NCI-H2227 (cell line): ENCODE results near the gene TULP1.

Experiments used
- DNase-seq: peaks from one replicate; lab custom pipeline; 2025; ENCODE audit not compliant: unreplicated experiment; lab: John Stamatoyannopoulos, UW

TULP1 gene

DNA sequence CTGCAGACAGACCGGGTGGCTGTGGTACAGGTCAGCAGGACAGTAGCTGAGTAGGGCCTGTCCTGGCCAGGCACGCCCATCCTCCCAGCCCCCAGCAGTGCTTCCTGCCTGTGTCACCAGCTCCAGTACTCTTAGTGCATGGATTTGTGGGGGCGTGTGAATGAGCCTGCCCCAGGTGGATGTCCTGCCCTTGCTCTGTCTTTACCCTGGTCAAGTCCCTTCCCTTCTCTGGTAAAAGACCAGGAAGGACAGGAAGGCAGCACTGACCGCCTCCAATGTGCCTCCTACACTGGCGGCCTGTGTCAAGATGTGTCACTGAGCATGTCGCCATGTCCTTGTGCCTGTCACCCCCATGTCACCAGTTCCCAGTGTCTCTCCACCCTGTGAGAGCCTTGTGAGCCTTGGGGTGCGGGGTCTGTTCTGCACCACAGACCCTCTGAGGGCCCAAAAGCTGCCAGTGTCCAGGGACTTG is 27.7 kb downstream of the TULP1 start:
- DNase-seq, result no peak

DNA sequence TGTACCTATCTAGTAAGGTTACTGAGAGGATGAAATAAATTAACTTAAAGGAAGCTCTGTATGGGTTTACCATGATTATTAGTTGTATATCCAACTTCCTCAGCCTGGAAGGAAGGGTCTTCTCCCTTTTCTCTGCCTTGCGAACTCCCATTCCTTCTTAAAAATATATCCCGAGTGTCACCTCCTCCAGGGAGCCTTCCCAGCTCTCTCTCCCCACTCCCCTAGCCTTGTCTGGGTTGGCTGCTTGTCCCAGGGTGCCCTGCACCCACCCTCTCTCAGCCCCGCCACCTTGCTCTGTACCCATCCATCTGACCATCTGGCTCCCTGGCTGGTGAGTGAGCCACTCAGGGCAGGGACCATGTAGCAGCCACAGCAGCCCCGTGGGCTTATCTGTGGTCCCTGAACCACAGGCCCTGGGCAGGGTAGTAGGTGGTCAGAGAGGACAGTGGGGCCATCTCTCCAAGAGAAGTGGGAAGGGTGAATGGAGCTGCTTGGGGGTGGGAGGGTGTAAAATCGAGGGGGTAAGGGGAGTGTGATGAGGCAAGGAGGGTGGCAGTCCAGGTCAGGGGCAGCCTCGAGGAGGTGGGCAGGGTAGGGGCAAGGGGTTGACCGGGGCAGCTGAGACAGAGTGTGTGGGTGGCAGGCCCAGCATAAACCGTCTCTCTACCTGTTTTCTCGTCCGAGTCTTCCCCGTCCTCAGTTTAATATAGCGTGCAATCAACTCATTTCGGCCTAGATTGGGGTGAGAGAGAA is 28.6 kb downstream of the TULP1 start:
- DNase-seq, result no peak

DNA sequence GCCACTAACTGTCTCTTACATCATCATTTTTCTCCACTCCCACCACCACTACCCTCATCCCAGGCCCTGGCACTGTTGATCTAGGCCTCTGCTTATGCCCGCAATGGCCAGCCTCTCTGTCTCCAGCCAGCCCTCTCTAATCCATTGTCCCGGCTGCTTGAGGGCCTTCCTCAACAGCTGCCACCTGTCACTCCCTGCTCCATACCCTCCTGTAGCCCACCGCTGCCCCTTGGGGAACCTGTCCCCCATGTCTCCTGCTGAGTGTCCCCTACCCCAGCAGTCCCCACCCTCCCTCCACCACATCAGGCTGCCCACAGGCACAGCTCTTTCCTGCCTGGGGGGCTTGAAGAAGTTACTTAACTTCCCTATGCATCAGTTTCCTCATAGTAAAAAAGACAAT is 29.2 kb downstream of the TULP1 start:
- DNase-seq, result no peak

DNA sequence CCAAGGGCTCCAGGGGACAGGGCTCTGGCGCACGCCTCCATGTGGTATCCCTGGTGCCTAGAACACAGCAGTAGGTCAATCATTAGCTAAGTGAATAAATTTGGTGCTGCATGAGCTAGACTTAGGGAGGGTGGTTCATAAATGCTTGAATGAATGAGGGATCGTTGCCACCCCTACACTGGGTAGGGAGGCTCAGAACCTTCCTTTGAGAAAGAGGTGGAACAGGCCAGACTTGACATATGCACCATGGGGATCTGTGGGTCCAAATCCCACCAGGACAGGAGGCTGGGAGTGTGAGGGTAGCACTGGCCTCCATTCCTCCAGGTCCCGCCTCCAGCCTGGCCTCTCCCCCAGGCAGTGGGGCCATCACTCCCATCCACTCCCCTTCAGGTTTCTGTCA is 29.6 kb downstream of the TULP1 start:
- no peak for DNase-seq

DNA sequence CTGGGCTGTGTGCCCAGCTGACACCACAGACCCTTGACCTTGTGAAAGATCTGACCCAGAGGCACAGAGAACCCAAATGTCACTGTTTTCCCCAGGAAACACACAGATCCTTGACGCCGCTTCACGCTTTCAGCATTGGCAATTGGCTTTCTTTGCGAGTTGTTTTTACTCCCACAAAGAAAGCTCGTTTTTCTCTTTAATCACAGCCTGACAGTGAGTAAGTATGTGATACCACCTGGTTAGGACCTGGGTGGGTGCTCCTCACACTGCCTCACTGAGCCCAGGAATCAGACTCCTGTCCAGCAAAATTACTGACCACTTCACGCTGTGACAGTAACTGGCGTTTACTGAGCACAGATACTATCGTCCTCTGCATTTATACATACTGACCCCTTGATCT is 31.5 kb downstream of the TULP1 start:
- DNase-seq, result no peak

DNA sequence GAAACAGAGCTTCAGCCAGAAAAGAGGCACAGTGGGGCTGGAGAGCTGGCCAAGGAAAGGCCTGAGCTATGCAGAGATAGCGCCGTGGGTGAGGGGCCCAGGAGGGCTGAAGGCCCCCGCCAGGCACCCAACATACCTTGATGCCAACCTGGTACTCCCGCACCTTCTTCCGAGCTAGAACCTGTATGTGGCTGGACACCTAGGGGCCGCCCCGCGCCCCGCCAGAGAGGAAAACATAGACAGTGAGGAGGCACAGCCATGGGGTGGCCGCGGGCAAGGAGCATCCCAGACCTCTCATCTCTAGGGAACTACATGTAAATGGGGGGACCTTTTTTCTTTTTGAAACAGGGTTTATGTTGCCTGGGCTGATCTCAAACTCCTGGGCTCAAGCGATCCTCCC is 32.5 kb downstream of the TULP1 start:
- no peak for DNase-seq

DNA sequence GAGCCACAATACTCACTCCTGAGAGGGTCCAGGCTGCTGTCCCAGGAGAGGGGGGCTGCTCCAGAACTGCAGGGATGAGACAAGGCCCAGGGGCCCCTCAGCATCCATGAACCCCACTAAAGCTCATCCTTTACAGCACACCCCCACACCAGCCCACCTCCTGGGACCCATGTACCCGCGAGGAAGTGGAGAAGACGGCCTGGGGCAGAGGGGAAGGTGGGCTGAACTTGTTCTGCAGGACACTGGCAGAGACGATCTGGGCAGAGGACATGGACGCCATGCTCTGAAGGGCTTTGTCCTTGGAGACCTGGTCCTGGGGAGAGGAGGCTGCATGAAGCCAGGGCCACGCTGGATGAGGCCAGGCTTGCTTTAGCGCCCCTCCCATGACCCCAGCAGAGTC is 34.4 kb downstream of the TULP1 start:
- DNase-seq, result no peak

DNA sequence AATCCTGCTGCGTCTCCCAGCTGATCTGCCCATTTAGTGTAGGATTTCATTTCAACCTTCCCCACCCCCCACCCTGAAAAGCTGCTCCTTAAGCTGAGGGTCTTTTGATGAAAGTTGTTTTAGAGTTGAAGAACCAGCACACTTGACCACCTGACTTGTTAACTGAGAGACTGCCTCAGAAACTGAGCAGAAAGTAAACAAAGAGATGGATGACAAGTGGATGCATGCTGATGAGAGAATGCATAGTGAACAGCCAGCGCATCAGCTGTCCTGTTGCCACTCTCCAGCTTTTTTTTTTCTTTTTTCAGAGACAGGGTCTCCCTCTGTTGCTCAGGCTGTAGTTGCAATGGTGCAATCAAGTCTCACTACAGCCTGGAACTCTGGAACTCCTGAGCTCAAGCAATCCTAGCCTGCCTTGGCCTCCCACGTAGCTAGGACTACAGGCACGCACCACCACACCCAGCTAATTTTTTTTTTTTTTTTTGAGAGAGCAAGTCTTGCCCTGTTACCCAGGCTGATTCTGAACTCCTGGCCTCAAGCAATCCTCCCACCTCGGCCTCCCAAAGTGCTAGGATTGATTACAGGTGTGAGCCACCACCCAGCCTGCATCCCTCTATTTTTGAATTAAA is 35.0 kb downstream of the TULP1 start:
- DNase-seq, result no peak

DNA sequence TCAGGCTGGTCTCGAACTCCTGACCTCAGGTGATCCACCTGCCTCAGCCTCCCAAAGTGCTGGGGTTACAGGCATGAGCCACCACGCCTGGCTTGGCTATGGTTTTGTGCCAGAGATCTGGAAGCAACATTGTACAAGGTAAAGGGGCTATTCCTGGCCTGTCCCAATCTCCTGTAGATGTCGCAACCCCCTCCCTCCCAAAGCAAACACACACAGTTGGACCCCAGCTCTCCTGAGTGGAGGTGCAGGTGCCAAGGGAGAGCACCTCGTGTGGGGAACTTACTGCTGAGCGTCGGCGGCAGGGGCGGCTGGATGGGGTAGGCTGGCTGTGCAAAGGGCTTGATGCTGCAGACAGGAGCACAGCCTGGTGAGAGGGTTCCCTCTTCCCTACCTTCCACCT is 35.7 kb downstream of the TULP1 start:
- DNase-seq, result no peak

DNA sequence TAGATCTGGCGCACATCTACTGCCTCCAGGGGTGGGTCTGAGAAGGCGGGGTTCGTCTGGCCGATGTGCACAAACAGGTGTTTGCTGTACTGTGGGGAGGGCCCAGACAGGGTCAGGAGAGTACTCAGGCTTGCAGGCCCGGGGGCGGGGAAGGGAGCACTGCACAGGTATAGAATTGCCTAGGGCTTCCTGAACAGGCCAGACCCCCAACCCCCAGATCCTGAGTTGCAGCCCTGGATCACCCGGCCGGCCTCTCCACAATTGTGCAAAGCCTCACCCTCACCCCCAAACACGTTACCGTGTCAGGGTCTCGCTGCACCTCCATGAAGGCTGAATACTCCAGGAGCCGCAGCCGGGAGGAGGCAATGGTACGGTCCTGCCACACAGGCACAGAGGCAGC is 36.7 kb downstream of the TULP1 start:
- no peak for DNase-seq

DNA sequence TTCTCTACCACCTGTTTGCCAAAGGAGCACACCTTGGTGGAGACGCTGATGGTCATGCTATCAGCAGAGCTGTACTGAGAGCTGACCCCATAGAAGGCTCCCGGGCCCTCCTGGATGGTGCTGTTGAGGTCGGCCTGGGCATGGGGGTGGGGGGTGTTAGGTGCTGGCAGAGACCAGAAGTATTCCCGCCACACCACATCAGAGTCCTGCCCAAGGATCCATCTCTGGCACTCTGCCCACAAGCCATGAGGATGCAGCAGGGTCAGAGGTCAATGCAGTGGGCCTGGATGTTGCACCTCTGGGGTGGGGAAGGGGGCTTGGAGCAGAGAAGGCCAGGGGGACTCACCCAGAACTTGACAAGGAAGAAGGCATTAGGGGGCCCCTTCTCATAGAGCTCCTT is 37.1 kb downstream of the TULP1 start:
- no peak for DNase-seq

DNA sequence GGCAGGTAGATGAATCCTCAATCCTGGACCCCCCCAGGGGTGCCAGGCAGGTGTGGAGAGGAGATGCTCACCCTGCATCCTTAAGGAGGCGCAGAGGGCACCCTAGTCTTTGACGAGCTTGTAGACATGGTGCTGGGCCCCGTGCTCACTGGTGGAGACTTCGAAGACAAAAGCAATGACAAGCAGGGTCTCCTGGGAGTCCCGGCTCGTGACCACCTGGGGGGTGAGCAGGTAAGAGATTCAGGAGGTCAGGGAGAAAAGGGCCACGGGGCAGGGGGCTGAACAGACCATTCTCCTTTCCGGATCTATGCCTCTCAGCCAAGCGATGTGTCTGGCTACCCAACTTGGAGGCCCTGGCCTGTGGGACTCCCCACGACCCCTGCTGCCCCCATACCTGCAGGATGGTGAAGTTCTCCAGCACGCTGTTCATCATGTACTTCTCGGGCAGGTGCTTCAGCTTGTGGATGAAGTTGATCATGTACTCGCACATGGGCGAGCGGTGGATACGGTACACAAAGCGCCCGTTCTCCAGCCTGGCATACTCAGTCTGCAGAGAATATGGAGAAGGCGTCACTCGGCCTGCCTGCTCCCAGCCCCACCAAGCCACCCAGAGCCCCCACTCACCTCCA is 37.6 kb downstream of the TULP1 start:
- no peak for DNase-seq

DNA sequence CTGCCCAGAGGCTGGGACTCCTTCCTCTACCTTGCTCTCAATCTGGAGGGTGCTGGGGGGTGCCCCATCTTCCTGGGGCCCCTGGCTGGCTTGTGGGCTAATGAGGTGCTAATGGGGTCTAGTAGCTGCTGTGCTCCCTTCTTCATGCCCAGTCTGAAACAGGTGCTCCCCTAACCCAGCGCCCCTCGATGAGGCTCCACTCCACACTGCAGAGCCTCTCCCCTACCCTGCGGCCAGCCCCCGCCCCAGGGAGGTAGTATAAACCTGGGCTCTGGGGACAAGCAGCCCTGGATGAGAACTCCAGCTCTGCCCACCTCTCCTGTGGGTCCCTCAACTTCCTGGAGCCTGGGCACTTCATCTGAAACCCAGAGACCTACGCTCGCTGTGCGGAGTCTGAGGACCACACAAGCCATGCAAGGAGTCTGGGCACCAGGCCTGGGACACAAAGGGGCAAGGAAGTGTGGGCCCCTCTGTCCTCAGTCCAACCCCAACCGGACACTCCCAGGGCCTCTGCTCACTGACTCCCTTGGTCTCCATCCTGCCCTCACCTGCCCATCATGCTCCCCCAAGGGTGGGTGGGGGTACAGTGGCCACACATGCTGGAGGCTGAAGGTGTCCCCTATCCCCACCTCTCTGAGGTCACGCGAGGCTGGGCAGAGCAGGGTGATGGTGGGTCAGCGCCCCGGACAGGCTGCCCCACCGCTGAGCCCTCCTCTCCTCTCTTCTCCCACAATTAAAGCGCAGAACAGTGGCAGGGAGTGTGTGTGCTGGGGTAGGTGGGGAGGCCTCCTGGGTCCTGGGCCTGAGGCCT is 38.4 kb downstream of the TULP1 start:
- no peak for DNase-seq

DNA sequence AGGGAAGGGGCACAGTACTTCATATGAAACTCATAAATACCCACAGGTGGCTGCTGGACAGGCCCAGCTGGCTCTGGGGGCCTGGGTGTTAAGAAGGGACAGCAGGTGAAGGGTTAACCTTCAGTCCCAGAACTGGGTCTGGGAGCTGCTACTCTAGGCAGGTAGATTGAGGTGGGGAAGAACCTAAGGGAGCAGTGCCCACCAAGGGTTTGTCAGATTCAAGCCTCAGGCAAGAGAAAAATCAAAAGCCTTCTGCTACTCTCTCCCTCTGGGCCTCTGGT is 38.9 kb downstream of the TULP1 start:
- DNase-seq, result no peak

DNA sequence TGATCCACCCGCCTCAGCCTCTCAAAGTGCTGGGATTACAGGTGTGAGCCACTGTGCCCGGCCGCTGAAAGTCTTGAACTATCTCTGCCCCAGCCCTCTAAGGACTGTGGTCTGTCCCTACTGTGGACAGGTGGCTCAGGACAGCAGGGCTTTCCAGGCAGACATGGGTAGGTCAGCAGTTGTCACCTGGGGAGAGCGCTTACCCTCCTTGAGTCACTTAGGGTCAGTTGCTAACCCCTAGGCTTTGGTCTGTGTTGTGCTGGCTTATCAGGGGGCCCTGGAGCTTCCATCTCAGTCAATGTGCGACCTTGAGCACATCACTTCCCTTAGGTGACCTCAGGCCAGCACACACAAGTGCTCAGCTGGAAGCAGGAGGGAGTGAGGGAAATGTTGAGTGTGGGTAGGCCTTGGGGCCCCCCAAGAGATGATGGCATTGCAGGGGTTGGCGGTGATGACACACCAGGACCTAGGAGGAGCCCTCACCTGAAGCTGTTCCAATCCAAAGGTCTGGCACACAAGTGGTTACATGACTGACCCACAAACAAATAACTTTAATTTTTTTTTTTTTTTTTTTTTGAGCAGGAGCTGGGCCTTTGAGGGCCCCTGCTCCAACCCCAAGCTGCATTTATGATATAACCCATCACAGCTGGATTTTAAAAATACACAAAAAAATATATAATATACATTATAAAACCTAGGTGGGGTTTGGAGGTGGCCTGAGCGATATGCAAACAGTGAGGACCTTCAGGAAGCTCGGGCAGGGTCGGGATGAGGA is 39.4 kb downstream of the TULP1 start:
- DNase-seq, result no peak

DNA sequence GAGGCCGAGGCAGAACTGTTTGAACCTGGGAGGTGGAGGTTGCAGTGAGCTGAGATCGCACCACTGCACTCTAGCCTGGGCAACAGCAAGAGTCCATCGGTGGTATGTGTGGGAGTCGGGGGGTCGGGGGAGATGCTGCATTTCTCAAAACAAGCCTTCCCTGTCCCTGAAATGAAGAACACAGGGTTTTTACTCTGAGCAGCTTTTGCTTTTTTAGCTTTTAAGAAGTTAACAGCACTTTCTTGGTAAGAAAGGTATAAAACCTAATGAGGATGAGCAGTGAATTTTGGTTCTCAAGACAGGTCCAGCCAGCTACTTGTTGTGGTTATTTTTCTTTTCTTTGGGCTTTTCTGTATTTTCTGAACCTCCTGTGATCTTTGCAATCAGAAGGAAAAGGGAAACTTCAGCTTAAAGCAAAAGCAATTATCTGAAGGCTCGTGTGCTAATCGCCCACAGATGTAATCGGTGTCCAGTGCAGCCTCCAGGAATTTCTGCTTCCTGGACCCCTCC is 40.8 kb downstream of the TULP1 start:
- DNase-seq, result no peak

DNA sequence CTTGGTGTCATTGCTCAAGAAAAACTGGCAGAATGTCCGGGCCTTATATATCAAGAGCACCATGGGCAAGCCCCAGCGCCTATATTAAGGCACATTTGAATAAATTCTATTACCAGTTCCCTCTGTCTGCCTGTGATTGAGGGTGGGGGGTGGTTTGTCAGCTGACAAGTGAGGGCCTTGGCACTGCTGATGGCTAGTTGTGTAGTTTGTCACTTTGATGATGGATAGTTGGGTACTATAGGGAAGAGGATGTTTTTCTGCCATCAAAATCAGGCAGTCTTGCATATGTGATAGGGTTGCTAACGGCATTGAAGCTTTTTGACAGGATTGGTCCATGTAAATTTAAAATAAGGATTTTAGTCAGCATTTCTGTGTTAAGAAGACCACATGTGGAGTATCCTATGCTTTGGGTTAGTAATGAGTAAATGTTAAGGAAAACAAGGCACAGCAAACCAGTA is 42.0 kb downstream of the TULP1 start:
- no peak for DNase-seq

DNA sequence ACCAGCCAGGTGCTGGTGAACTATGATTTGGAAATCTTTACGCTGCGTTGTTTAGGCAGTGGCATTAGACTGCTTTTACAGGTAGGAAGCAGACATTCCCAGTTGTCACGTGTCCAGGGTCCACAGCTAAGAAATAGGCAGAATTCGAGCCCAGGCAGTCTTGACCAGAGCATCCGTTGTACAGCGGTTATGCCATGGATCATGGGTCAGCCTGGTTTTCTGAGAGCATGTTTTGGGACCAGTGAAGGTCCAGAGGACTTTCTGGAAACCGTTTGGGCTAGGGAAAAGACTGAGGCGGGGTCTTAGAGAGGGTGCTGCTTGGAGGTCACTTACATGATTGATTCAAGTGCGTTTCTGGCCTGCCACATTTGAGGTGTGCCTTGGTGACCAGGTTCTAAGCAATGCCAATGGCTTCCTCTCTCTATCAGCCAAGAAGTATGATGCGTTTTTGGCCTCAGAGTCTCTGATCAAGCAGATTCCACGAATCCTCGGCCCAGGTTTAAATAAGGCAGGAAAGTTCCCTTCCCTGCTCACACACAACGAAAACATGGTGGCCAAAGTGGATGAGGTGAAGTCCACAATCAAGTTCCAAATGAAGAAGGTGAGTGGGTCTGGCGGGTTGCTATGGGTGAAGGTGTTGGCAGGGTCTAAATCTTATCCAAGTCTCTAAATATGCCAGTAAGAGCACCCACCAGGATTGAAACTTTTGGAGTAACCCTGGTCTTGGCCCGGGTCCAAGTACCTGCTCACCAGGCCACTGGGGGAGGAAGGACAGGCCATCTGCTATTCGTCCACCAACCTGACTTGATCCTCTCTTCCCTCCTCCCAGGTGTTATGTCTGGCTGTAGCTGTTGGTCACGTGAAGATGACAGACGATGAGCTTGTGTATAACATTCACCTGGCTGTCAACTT is 42.7 kb downstream of the TULP1 start:
- DNase-seq, result no peak

DNA sequence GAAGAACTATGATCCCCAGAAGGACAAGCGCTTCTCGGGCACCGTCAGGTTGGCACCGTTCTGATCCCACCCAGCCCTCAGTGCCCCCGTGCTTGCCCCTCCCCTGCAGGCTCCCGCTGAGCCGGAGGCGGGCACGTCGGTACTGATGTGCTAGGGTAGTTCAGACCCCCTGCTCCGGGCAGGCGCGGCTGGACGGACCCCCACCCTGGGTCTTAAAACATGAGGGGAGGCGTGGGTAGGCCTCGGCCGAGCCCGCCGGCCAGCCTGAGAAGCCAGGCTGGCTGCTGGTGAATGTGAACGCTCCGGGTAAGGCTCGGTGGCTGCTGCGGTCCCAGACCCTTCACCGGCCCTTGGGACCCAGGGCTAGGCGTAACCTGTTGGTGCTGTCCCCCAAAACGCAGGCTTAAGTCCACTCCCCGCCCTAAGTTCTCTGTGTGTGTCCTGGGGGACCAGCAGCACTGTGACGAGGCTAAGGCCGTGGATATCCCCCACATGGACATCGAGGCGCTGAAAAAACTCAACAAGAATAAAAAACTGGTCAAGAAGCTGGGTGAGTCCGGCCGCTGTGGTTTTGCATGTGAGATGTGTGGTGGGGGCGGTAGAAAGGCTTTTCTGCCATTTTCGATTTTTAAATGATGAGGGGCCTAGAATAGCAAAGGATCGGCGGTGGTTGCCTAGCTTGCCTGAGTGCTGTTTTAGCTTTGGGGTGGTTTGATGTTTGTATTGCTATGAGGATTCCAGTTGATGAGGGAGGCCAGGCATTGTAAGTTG is 43.5 kb downstream of the TULP1 start:
- DNase-seq, result peak; percentile 68
